ENCODE results near the gene STX16. TPM values are rescaled to one million over a fixed set of nuclear protein-coding genes. Genes with fewer than 3 reads are reported as not detected.

Gene STX16
- total RNA-seq, 1 experiment from 2014 or later = 44.5 TPM

DNA sequence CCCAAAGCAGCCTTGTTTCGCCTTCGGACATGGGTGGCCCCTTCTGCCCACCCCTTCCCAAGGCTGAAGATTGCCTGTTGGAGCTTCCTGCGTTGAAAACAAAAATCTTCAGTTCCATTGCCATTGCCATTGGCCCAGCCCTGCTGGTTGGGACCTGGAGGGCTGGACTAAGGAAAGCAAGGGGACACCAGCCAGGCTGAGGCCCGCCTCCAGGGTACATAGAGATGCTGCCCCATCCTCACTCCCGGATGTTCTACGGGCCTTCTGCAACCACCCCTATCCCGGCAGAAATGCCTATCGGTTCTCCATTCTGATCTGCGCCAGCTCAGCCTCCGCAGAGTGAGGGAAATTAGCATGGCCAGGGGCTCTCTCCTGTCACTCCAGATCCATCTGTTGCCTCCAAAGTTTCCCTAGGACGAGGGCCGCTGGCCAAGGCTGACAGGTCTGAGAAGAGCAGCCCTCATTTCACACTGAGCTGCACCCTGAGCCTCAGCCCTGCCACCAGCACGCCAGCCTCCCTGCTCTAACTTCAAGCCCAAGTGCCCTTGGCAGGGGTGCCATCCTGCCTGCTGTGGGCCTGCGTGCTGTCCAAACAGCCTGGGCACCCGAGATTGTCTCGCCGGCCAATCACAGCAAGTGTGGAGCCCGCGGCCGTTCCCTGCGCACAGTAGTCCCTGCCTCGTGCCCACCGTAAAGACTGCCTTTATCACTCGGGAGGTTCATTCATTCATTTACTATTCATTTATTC, 13.4 kb upstream of the STX16 start:
- no peak for DNase-seq (ENCODE audit: low spot score)
- Histone ChIP-seq H3K27me3 (replicated peaks; ENCODE audit: insufficient read depth, low read depth, low read length, poor library complexity) (no peaks in the 10 kb centered on the region), H3K36me3 (ENCODE audit: insufficient read depth, low read length, poor library complexity, severe bottlenecking) (no peaks in the 10 kb centered on the region), H3K4me3 (ENCODE audit: low read depth, low read length, poor library complexity, severe bottlenecking) (no peak overlapping the region), H3K27ac (ENCODE audit: low read depth, low read length, poor library complexity, severe bottlenecking) (no peak overlapping the region), H3K4me1 (ENCODE audit: insufficient read depth, low read length, poor library complexity, severe bottlenecking) (peaks cover 12% of the 10 kb centered on the region), H3K9me3 (ENCODE audit: low read depth, low read length, poor library complexity, severe bottlenecking) (no peaks in the 10 kb centered on the region)
- TF ChIP-seq, protein P1, sequence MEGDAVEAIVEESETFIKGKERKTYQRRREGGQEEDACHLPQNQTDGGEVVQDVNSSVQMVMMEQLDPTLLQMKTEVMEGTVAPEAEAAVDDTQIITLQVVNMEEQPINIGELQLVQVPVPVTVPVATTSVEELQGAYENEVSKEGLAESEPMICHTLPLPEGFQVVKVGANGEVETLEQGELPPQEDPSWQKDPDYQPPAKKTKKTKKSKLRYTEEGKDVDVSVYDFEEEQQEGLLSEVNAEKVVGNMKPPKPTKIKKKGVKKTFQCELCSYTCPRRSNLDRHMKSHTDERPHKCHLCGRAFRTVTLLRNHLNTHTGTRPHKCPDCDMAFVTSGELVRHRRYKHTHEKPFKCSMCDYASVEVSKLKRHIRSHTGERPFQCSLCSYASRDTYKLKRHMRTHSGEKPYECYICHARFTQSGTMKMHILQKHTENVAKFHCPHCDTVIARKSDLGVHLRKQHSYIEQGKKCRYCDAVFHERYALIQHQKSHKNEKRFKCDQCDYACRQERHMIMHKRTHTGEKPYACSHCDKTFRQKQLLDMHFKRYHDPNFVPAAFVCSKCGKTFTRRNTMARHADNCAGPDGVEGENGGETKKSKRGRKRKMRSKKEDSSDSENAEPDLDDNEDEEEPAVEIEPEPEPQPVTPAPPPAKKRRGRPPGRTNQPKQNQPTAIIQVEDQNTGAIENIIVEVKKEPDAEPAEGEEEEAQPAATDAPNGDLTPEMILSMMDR (conservative IDR thresholded peaks at IDR 0.05; ENCODE audit: low read depth, low read length) = no peak
- no TSS peak for BruUV-seq (replicated peaks)
- ChIA-PET POLR2A (ENCODE audit: low non-redundant PET) (no interaction called here), CTCF (no interaction called here)
- intact Hi-C loops (cut with micrococcal nuclease; ENCODE audit: unreplicated experiment) = no loop called here

DNA sequence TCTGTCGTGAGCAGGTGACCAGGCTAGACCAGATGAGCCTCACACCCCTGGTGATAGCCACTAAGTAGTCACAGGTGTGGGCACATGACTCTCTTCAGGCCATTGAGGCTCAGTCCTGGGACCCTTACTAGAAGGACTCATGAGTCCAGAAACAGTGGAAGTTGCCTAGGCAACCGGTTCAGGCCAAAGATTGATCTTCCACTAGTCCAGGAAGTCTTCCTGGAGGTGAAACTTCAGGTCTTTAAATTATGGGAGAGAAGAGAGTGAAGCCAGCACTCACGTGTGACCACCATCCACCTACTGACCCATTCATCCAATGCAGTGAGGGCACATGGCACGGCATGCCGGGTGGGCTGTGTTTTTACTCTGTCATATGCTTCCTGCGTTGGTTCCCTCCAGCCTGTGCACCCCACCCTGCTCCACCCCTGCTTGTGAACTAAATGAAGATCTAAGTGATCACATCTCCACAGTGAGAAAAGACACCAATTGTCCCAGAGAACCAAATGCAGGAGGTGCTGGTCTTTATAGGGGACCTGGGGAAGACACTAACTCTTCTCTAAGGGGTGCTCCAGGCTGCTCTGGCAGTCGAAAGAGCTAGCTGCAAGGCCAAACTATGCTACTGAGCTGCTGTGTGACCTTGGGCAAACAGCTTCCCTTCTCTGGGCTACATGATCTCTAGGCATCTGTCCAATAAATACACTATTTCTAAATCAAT, 12.5 kb upstream of the STX16 start:
- intact Hi-C loops (cut with micrococcal nuclease; ENCODE audit: unreplicated experiment) = no loop called here
- DNase-seq (ENCODE audit: low spot score) = no peak
- CTCF ChIA-PET = interaction anchor here (0.6 kb wide), 1 partner anchor 13 kb away, joined by 6 read pairs; no protein-coding TSS in a partner anchor

GRCh38 chr20:58639182-58640146, 11.6 kb upstream of the STX16 start:
- POLR2A ChIA-PET (ENCODE audit: low non-redundant PET) = interaction anchor here (0.6 kb wide), 1 partner anchor 12 kb away, joined by 3 read pairs; the partner anchor contains the start of gene STX16
- CTCF ChIA-PET = interaction anchor here (0.6 kb wide), 1 partner anchor 13 kb away, joined by 6 read pairs; no protein-coding TSS in a partner anchor
- BruUV-seq (replicated peaks) = no TSS peak
- H3K4me1 ChIP-seq (ENCODE audit: insufficient read depth, low read length, poor library complexity, severe bottlenecking) = peaks cover 6% of the 10 kb centered on the region
- no peak overlapping the region for H3K4me3 ChIP-seq (ENCODE audit: low read depth, low read length, poor library complexity, severe bottlenecking)
- no peak for DNase-seq (ENCODE audit: low spot score)
- TF ChIP-seq EZH2 (IDR thresholded peaks at IDR 0.05; ENCODE audit: borderline replicate concordance, low read depth, low read length, poor library complexity, severe bottlenecking) = no peak
- intact Hi-C loops (cut with micrococcal nuclease; ENCODE audit: unreplicated experiment) = no loop called here
- no peak overlapping the region for H3K27ac ChIP-seq (ENCODE audit: low read depth, low read length, poor library complexity, severe bottlenecking)
- H3K9me3 ChIP-seq (ENCODE audit: low read depth, low read length, poor library complexity, severe bottlenecking) = no peaks in the 10 kb centered on the region
- no peaks in the 10 kb centered on the region for H3K27me3 ChIP-seq (replicated peaks; ENCODE audit: insufficient read depth, low read depth, low read length, poor library complexity)
- H3K36me3 ChIP-seq (ENCODE audit: insufficient read depth, low read length, poor library complexity, severe bottlenecking) = no peaks in the 10 kb centered on the region

More for the DNA sequence above, 12.5 kb upstream of the STX16 start:
- POLR2A ChIA-PET (ENCODE audit: low non-redundant PET) = no interaction called here
- BruUV-seq (replicated peaks) = no TSS peak
- Histone ChIP-seq H3K27ac (ENCODE audit: low read depth, low read length, poor library complexity, severe bottlenecking) (no peak overlapping the region), H3K36me3 (ENCODE audit: insufficient read depth, low read length, poor library complexity, severe bottlenecking) (no peaks in the 10 kb centered on the region), H3K9me3 (ENCODE audit: low read depth, low read length, poor library complexity, severe bottlenecking) (no peaks in the 10 kb centered on the region), H3K27me3 (replicated peaks; ENCODE audit: insufficient read depth, low read depth, low read length, poor library complexity) (no peaks in the 10 kb centered on the region), H3K4me3 (ENCODE audit: low read depth, low read length, poor library complexity, severe bottlenecking) (no peak overlapping the region), H3K4me1 (ENCODE audit: insufficient read depth, low read length, poor library complexity, severe bottlenecking) (peaks cover 12% of the 10 kb centered on the region)
- TF ChIP-seq, protein P1 (conservative IDR thresholded peaks at IDR 0.05; ENCODE audit: low read depth, low read length) = no peak
- TF ChIP-seq EZH2 (IDR thresholded peaks at IDR 0.05; ENCODE audit: borderline replicate concordance, low read depth, low read length, poor library complexity, severe bottlenecking) = no peak
